ENCODE data around the gene SOX30.

DNA sequence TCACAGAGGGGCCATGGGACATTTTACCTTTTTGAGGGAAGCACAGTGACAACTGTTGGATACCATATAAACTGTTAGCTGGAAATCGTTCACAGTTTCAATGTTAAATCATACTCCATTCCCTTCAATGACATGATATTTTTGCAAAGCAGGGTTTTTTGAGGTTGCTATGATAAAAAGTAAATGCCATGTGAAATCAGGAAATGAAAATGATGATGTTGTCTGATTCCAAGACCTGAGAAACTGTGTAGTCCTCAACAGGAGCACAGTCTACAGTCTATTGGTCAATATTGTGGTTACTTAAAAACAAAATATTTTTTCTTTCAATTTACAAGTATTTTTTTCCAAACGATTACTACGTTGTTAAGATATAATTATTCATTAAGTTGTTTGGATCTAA, 52.7 kb downstream of the SOX30 start:
- TF ChIP-seq, protein P1, sequence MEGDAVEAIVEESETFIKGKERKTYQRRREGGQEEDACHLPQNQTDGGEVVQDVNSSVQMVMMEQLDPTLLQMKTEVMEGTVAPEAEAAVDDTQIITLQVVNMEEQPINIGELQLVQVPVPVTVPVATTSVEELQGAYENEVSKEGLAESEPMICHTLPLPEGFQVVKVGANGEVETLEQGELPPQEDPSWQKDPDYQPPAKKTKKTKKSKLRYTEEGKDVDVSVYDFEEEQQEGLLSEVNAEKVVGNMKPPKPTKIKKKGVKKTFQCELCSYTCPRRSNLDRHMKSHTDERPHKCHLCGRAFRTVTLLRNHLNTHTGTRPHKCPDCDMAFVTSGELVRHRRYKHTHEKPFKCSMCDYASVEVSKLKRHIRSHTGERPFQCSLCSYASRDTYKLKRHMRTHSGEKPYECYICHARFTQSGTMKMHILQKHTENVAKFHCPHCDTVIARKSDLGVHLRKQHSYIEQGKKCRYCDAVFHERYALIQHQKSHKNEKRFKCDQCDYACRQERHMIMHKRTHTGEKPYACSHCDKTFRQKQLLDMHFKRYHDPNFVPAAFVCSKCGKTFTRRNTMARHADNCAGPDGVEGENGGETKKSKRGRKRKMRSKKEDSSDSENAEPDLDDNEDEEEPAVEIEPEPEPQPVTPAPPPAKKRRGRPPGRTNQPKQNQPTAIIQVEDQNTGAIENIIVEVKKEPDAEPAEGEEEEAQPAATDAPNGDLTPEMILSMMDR (IDR thresholded peaks at IDR 0.05) = no peak
- TF ChIP-seq EZH2 (IDR thresholded peaks at IDR 0.05) (no peak), EZH2phosphoT487 (IDR thresholded peaks at IDR 0.05) (no peak)
